GM15510 (cell line): ENCODE results near the gene LCE1C.

ENCODE experiments used
- POLR2A ChIP-seq: IDR thresholded peaks from 3 replicates; pipeline ENCODE4 v1.6.1; 2011; ENCODE audit warnings: borderline replicate concordance; ENCODE audit not compliant: insufficient read length; ENCODE audit errors: extremely low read depth

Gene LCE1C

DNA sequence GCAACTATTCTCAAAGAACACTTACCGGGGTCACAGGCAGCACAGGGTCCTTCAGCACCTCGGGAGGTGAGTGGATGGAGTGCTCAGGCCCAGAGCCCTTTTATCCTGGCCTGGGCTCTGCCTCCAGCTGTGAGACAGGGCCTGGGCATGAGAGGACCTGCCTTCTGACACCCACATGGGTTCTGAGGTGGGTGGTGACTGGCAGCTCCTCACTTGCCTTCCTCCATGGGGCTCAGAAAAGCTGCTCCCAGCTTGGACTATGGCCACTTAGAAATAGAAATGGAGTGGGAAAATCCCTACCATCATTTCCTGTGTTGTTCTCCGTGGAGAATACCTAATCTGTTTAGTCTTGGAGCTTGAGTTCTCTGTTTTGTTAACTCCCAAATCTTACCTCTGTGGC, at the start of gene LCE1C:
LCE1C (minus strand) TSS at position 76 of the 400 bp plus-strand sequence. CDS start 1,173 bp downstream, outside the sequence.
- TF ChIP-seq POLR2A = no peak

DNA sequence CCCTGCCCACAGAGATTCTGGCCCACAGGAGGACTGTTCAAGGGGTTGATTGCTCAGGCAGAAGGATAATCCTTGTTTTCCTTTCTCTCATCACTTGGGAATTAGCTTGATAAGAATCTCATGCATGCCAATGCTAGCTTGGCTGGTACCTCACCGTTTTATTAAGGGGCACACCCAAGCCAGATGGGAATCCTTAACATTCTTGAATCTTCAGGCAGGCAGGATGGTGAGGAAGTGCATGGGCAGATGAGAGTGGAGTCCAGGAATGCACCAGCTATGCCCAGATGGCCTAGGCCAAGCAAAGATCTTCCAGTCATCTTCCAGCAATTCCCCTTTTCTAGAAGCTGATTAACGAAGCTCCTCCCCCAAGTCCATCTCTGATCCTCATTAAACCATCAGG, 49.2 kb upstream of the LCE1C start:
- no peak for TF ChIP-seq POLR2A

GRCh38 chr1:152842556-152842955, 36.1 kb upstream of the LCE1C start, which contains the start of gene LCE6A:
Gene LCE6A (plus strand): TSS chr1:152842856. CDS start chr1:152843521, 665 bp downstream.
- TF ChIP-seq POLR2A = no peak

DNA sequence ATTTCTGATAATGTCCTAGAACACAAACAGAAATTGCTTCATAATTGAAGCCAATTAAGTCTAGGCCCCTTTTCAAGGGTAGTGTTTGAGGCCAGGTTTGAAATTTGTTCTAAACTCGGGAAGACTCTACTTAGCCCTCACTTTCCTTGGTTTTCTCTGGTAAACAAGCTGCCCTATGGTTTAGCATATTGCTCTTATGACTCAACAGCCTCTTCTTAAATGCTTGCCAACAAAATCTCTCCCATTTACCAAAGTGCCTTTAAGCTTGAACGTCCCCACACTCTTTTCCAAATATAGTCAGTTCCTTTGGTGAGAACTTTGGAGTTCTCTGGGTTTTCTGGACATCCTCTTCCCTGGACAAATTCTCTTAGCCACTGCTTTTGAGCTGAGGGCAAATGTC, 30.4 kb upstream of the LCE1C start:
- no peak for TF ChIP-seq POLR2A

DNA sequence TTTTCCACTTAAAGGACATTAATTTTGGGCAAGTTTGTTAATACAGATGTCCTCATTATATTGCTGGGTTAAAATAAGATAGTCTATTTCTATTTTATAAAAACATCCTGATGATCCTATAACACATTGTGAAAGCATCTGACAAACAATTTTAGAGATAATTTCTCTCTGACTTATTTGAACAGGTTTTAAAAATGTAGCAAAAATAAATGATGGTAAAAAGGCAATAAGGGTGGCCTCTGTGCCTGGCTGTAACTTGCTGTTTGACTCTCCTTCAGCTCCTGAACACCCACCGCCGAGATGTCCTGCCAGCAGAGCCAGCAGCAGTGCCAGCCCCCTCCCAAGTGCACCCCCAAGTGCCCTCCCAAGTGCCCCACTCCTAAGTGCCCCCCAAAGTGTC, 20.7 kb upstream of the LCE1C start, which contains the start of gene LCE1A:
LCE1A (plus strand) TSS at position 301 of the 400 bp plus-strand sequence; CDS start at position 301, 0 bp downstream.
- TF ChIP-seq POLR2A = no peak

- TF ChIP-seq POLR2A = no peak
Measured at GRCh38 chr1:152824964-152825363, 18.5 kb upstream of the LCE1C start.

DNA sequence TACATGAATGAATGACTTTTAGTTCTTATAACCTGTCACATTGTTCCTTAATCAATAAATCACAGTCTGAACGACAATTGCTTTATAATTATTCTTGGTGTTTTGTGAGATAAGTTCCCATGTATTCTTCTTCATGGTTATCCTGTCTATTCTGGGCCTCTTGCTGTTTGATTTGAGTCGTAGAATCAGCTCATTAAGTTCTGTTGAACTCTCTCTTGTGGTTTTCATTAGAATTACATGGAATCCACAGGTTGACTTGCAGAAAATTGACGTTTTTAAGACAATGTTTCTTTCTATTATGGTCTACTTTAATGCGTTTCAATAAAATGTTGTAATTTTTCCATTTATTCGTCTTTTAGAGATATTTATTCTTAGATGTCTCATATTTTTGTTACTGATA, 16.8 kb upstream of the LCE1C start:
- no peak for TF ChIP-seq POLR2A

GRCh38 chr1:152817309-152817708, 10.9 kb upstream of the LCE1C start:
- no peak for TF ChIP-seq POLR2A

GRCh38 chr1:152811671-152812070, 5.2 kb upstream of the LCE1C start, which contains the start of gene LCE1B:
Gene LCE1B (plus strand): TSS chr1:152811971. CDS start chr1:152812447, 476 bp downstream.
- no peak for TF ChIP-seq POLR2A

GRCh38 chr1:152811050-152811449, 4.6 kb upstream of the LCE1C start:
- no peak for TF ChIP-seq POLR2A

- TF ChIP-seq POLR2A = no peak
Measured at GRCh38 chr1:152801333-152801732, 5.1 kb downstream of the LCE1C start.

- TF ChIP-seq POLR2A = no peak
Measured at GRCh38 chr1:152796421-152796820, 10.0 kb downstream of the LCE1C start, which contains the start of gene LCE1D. Gene LCE1D (plus strand): TSS chr1:152796721. CDS start chr1:152797795, 1,074 bp downstream.

DNA sequence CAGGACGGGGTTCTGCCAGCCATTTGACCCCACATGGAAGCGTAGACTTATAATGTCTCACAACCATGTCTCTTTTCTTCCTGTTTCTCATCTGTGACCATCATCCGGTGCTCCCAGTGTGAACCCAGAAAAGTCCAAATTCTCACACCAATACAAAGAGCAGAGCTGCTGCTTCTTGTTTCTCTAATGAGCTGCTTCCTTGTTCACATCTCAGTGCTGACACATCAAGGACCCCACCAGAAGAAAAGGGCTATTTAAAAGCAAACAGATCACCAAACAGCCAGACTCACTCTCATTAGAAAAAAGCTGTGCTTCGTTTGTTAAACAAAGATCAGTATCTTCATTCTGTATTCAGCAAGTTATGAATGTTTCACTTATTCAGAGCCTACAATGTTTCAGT, 10.8 kb downstream of the LCE1C start:
- TF ChIP-seq POLR2A = no peak

DNA sequence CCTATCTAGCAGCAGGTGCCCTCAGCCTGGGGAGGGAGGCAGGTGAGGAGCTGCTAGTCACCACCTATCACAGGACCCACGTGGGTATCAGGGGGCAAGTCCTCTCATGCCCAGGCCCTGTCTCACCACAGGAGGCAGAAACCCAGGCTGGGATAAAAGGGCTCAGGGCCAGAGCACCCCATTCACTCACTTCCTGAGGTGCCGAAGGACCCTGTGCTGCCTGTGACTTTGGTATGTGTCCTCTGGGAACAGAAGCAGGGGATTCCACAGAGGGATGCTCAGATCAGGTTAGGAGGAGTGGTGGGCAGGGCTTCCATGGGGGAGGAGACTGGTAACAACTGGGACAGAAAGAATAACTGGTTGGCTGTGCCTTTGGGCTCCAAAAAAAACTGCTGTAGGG, 20.4 kb downstream of the LCE1C start, which contains the start of gene LCE1E:
LCE1E (plus strand) TSS at position 181 of the 400 bp plus-strand sequence. CDS start 1,043 bp downstream, outside the sequence.
- TF ChIP-seq POLR2A = no peak

DNA sequence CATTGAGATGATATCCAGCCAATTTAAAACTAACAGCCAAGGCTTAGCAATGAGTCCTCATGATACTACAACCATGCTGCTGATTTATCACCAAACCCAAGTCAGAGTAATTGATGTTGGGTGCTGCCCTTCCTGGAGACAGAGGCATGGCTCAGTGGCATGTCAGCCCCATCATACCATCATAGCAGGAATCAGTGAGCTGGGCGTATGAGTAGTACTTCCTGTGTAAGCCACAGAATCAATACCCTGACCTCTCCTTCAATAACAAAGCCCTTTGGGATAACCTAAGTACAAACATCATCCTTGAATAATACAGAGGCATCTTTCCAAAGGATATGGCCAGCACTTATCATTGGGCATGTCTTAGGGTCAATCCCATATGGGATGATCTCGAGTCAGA, 23.4 kb downstream of the LCE1C start:
- TF ChIP-seq POLR2A = no peak

DNA sequence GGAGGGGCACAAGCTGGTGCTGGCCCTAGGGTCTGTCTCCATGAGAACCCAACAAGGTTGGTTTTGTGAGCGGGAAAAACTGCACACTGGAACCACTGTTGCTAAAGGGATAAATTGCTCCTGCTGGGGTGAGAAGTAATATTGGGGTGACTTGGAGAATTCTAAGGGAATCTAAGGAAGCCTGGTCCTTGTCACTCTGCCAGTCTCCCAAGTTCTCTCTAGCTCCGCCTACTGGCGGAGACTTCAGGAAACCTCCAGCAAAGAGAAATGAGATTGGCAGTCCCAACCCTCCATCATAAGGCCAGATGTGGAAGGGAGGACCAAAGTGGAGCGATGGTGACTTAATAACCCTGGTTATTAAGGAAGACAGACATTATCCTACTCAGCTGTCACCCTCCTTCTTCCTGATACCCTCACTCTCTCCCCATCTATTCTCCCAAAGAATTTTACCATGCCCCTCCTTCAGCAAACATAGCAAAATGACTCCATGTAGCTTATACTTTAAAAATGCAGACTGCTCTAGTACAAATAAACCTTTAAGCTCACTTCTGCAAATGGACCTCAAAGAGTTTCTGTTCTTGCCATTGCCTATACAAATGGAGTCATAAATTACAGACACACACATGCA, 28.8 kb downstream of the LCE1C start:
- no peak for TF ChIP-seq POLR2A
